WERI-Rb-1 (cell line): ENCODE measurements around the gene CKMT2.

Experiments used
- DNase-seq: peaks from one replicate; pipeline ENCODE4 v3.0.0-alpha.2; 2020
- H3K27ac ChIP-seq: fragments of 250-450 bp; sonication (Bioruptor Pico); 2 replicates; pipeline ENCODE4 v1.5.1; 2020; ENCODE audit warnings: mild to moderate bottlenecking, moderate library complexity
- H3K27me3 ChIP-seq: fragments of 250-450 bp; sonication (Bioruptor Pico); 2 replicates; pipeline ENCODE4 v1.5.1; 2021; ENCODE audit warnings: mild to moderate bottlenecking, low read depth, moderate library complexity; ENCODE audit not compliant: insufficient read depth, severe bottlenecking
- H3K36me3 ChIP-seq: fragments of 250-450 bp; sonication (Bioruptor Pico); 2 replicates; pipeline ENCODE4 v1.5.1; 2020; ENCODE audit warnings: mild to moderate bottlenecking, moderate library complexity
- H3K4me3 ChIP-seq: 2 replicates; pipeline ENCODE4 v1.5.1; 2011; ENCODE audit warnings: low read depth, mild to moderate bottlenecking, control low read depth, low read length
- H3K9me3 ChIP-seq: fragments of 250-450 bp; sonication (Bioruptor Pico); 2 replicates; pipeline ENCODE4 v1.5.1; 2021; ENCODE audit warnings: mild to moderate bottlenecking, moderate library complexity; ENCODE audit not compliant: severe bottlenecking
- CTCF ChIP-seq: IDR thresholded peaks from 2 replicates; pipeline ENCODE4 v1.5.1; 2011; ENCODE audit warnings: low read depth, mild to moderate bottlenecking, control low read depth, inconsistent platforms, low read length

Gene CKMT2

GRCh38 chr5:81302596-81302995, 69.5 kb downstream of the CKMT2 start:
- no peaks in the 10 kb centered on the region for H3K27me3 ChIP-seq
- H3K9me3 ChIP-seq = no peaks in the 10 kb centered on the region
- no peak for TF ChIP-seq CTCF
- no peak overlapping the region; the same call in 1 of the 2 replicates for H3K27ac ChIP-seq
- no peak overlapping the region for H3K4me3 ChIP-seq
- DNase-seq = no peak
- H3K36me3 ChIP-seq = peaks cover 11% of the 10 kb centered on the region

GRCh38 chr5:81303563-81303962, 70.4 kb downstream of the CKMT2 start:
- Histone ChIP-seq H3K4me3 (no peak overlapping the region), H3K9me3 (no peaks in the 10 kb centered on the region), H3K36me3 (peaks cover 11% of the 10 kb centered on the region), H3K27me3 (no peaks in the 10 kb centered on the region), H3K27ac (no peak overlapping the region)
- TF ChIP-seq CTCF = no peak
- DNase-seq = no peak

- Histone ChIP-seq H3K27me3 (no peaks in the 10 kb centered on the region), H3K27ac (no peak overlapping the region), H3K36me3 (peaks cover 11% of the 10 kb centered on the region), H3K9me3 (no peaks in the 10 kb centered on the region), H3K4me3 (no peak overlapping the region)
- TF ChIP-seq CTCF = no peak
- no peak for DNase-seq
These were observed 72.7 kb downstream of the CKMT2 start for GRCh38 chr5:81305785-81306184.

- no peak overlapping the region for H3K27ac ChIP-seq
- H3K27me3 ChIP-seq = no peaks in the 10 kb centered on the region
- no peaks in the 10 kb centered on the region for H3K9me3 ChIP-seq
- H3K4me3 ChIP-seq = no peak overlapping the region
- TF ChIP-seq CTCF = no peak
- no peak for DNase-seq
- peaks cover 11% of the 10 kb centered on the region for H3K36me3 ChIP-seq
These were observed 75.7 kb downstream of the CKMT2 start for GRCh38 chr5:81308836-81309235.

- no peaks in the 10 kb centered on the region for H3K27me3 ChIP-seq
- no peak overlapping the region for H3K4me3 ChIP-seq
- H3K27ac ChIP-seq = no peak overlapping the region
- H3K9me3 ChIP-seq = no peaks in the 10 kb centered on the region
- no peak for TF ChIP-seq CTCF
- peaks cover 4% of the 10 kb centered on the region; the same call in 1 of the 2 replicates for H3K36me3 ChIP-seq
- no peak for DNase-seq
These were observed 77.4 kb downstream of the CKMT2 start for GRCh38 chr5:81310402-81311063.

- no peak overlapping the region for H3K4me3 ChIP-seq
- DNase-seq = no peak
- H3K36me3 ChIP-seq = peaks cover 4% of the 10 kb centered on the region; the same call in 1 of the 2 replicates
- no peaks in the 10 kb centered on the region for H3K9me3 ChIP-seq
- H3K27ac ChIP-seq = no peak overlapping the region
- no peaks in the 10 kb centered on the region for H3K27me3 ChIP-seq
- no peak for TF ChIP-seq CTCF
These were observed 80.2 kb downstream of the CKMT2 start for GRCh38 chr5:81313278-81313677.
